ENCODE results near the gene C10orf95. TPM values are rescaled to one million over a fixed set of nuclear protein-coding genes. Genes with fewer than 3 reads are reported as not detected.

Gene C10orf95
- total and polyA plus RNA-seq, 2 donors (not counting 1 experiment from before 2014, with no cell fraction given) = 0.17 TPM; not detected in 1

GRCh38 chr10:102404361-102405107 is 46.8 kb downstream of the C10orf95 start:
- Histone ChIP-seq H3K9me3 (ENCODE audit: control insufficient read depth, insufficient read depth, low read depth, low read length) (no peaks in the 10 kb centered on the region), H3K4me2 (ENCODE audit: extremely low read depth, insufficient read depth, low read length) (no peak overlapping the region), H3K27ac (ENCODE audit: insufficient read depth, low read length) (no peak overlapping the region), H3K27me3 (ENCODE audit: control insufficient read depth, insufficient read depth, low read length) (peaks cover 20% of the 10 kb centered on the region), H2AFZ (ENCODE audit: low read length) (no peak overlapping the region), H3K4me1 (ENCODE audit: control insufficient read depth, extremely low read depth, insufficient read depth, low read length) (peaks cover 3% of the 10 kb centered on the region), H3K79me2 (ENCODE audit: control insufficient read depth, insufficient read depth, low read length) (no peaks in the 10 kb centered on the region), H3K36me3 (ENCODE audit: control insufficient read depth, insufficient read depth, low read length) (peaks cover 5% of the 10 kb centered on the region), H3K4me3 (replicated peaks in 1 of 4; ENCODE audit: control extremely low read depth in 1 of 4, insufficient read depth in 1 of 4, low read depth in 3 of 4, low read length in 4 of 4) (no peak overlapping the region), H3K9ac (ENCODE audit: insufficient read depth, low read length) (no peak overlapping the region), H4K20me1 (ENCODE audit: control insufficient read depth, extremely low read depth, insufficient read depth, low read length) (no peaks in the 10 kb centered on the region)
- DNase-seq (ENCODE audit: low read depth in 2 of 2) = no peak
- no peak for TF ChIP-seq EZH2 (IDR thresholded peaks at IDR 0.05; ENCODE audit: low read length, missing control alignments)
- TF ChIP-seq CTCF (conservative IDR thresholded peaks at IDR 0.05 in 1 of 2, IDR thresholded peaks at IDR 0.05 in 1 of 2; ENCODE audit: low read depth in 1 of 2, low read length in 2 of 2) = no peak

GRCh38 chr10:102403115-102403514 is 48.2 kb downstream of the C10orf95 start:
- Histone ChIP-seq H3K9me3 (ENCODE audit: control insufficient read depth, insufficient read depth, low read depth, low read length) (no peaks in the 10 kb centered on the region), H3K4me1 (ENCODE audit: control insufficient read depth, extremely low read depth, insufficient read depth, low read length) (peaks cover 4% of the 10 kb centered on the region), H3K27ac (ENCODE audit: insufficient read depth, low read length) (no peak overlapping the region), H3K4me3 (replicated peaks in 1 of 4; ENCODE audit: control extremely low read depth in 1 of 4, insufficient read depth in 1 of 4, low read depth in 3 of 4, low read length in 4 of 4) (no peak overlapping the region), H3K36me3 (ENCODE audit: control insufficient read depth, insufficient read depth, low read length) (peaks cover 5% of the 10 kb centered on the region), H3K9ac (ENCODE audit: insufficient read depth, low read length) (no peak overlapping the region), H3K4me2 (ENCODE audit: extremely low read depth, insufficient read depth, low read length) (no peak overlapping the region), H4K20me1 (ENCODE audit: control insufficient read depth, extremely low read depth, insufficient read depth, low read length) (no peaks in the 10 kb centered on the region), H3K27me3 (ENCODE audit: control insufficient read depth, insufficient read depth, low read length) (peaks cover 8% of the 10 kb centered on the region), H3K79me2 (ENCODE audit: control insufficient read depth, insufficient read depth, low read length) (no peaks in the 10 kb centered on the region), H2AFZ (ENCODE audit: low read length) (no peak overlapping the region)
- DNase-seq (ENCODE audit: low read depth in 2 of 2) = no peak
- TF ChIP-seq CTCF (conservative IDR thresholded peaks at IDR 0.05 in 1 of 2, IDR thresholded peaks at IDR 0.05 in 1 of 2; ENCODE audit: low read depth in 1 of 2, low read length in 2 of 2) = no peak
- TF ChIP-seq EZH2 (IDR thresholded peaks at IDR 0.05; ENCODE audit: low read length, missing control alignments) = no peak

- H3K27ac ChIP-seq (ENCODE audit: insufficient read depth, low read length) = no peak overlapping the region
These were observed 48.8 kb downstream of the C10orf95 start for GRCh38 chr10:102402512-102402896.

More at GRCh38 chr10:102402512-102402896, 48.8 kb downstream of the C10orf95 start:
- Histone ChIP-seq H3K36me3 (ENCODE audit: control insufficient read depth, insufficient read depth, low read length) (peaks cover 6% of the 10 kb centered on the region), H2AFZ (ENCODE audit: low read length) (no peak overlapping the region), H3K9ac (ENCODE audit: insufficient read depth, low read length) (no peak overlapping the region), H3K4me3 (replicated peaks in 1 of 4; ENCODE audit: control extremely low read depth in 1 of 4, insufficient read depth in 1 of 4, low read depth in 3 of 4, low read length in 4 of 4) (no peak overlapping the region), H3K4me2 (ENCODE audit: extremely low read depth, insufficient read depth, low read length) (no peak overlapping the region), H3K4me1 (ENCODE audit: control insufficient read depth, extremely low read depth, insufficient read depth, low read length) (peaks cover 4% of the 10 kb centered on the region), H3K27me3 (ENCODE audit: control insufficient read depth, insufficient read depth, low read length) (peaks cover 2% of the 10 kb centered on the region), H3K79me2 (ENCODE audit: control insufficient read depth, insufficient read depth, low read length) (no peaks in the 10 kb centered on the region), H4K20me1 (ENCODE audit: control insufficient read depth, extremely low read depth, insufficient read depth, low read length) (no peaks in the 10 kb centered on the region), H3K9me3 (ENCODE audit: control insufficient read depth, insufficient read depth, low read depth, low read length) (no peaks in the 10 kb centered on the region)
- DNase-seq (ENCODE audit: low read depth in 2 of 2) = no peak
- no peak for TF ChIP-seq CTCF (conservative IDR thresholded peaks at IDR 0.05 in 1 of 2, IDR thresholded peaks at IDR 0.05 in 1 of 2; ENCODE audit: low read depth in 1 of 2, low read length in 2 of 2)
- TF ChIP-seq EZH2 (IDR thresholded peaks at IDR 0.05; ENCODE audit: low read length, missing control alignments) = no peak
